Heart left ventricle (tissue), 16 donors: ENCODE measurements around the gene FADS3. TPM values are rescaled to one million over a fixed set of nuclear protein-coding genes. Genes with fewer than 3 reads are reported as not detected.

Experiments used
- ATAC-seq, 4 donors: fragments of 200-7000 bp; cut with Tn5 transposase; one replicate each; pipeline ENCODE4 v1.9.1; 2020 to 2022; ENCODE audit warnings: moderate library complexity in 4 of 4, mild to moderate bottlenecking in 3 of 4, moderate number of reproducible peaks in 1 of 4
- DNase-seq, 5 donors: peaks; one replicate each; pipeline ENCODE4 v3.0.0-alpha.2; 2020
- H3K27ac ChIP-seq, 12 donors: fragments of 200-600 bp; sonication (generic) in 4 of 12; one replicate each; pipeline versions ENCODE4 v1.5.0 to v1.8.0; 2016 to 2022; ENCODE audit warnings: mild to moderate bottlenecking in 2 of 12
- H3K27me3 ChIP-seq, 9 donors: fragments of 200-600 bp; sonication (generic) in 2 of 9; one replicate each; pipeline versions ENCODE4 v1.5.1 to v1.8.0; 2016 to 2022; ENCODE audit warnings: mild to moderate bottlenecking in 3 of 9
- H3K36me3 ChIP-seq, 9 donors: fragments of 200-600 bp; sonication (generic) in 2 of 9; one replicate each; pipeline versions ENCODE4 v1.5.0 to v1.8.0; 2018 to 2022; ENCODE audit warnings: mild to moderate bottlenecking in 2 of 9
- H3K4me1 ChIP-seq, 12 donors: fragments of 200-600 bp; sonication (generic) in 4 of 12; one replicate each; pipeline versions ENCODE4 v1.5.0 to v1.8.0; 2016 to 2022; ENCODE audit warnings: mild to moderate bottlenecking in 3 of 12
- H3K4me3 ChIP-seq, 12 donors: fragments of 200-600 bp; sonication (generic) in 4 of 12; one replicate each; pipeline versions ENCODE4 v1.5.0 to v1.8.0; 2017 to 2022; ENCODE audit warnings: mild to moderate bottlenecking in 9 of 12, moderate library complexity in 4 of 12
- H3K9me3 ChIP-seq, 12 donors: fragments of 200-600 bp; sonication (generic) in 4 of 12; one replicate each; pipeline versions ENCODE4 v1.5.0 to v1.8.0; 2016 to 2022; ENCODE audit warnings: mild to moderate bottlenecking in 1 of 12
- CTCF ChIP-seq, 12 donors: fragments of 200-600 bp; sonication (generic) in 4 of 12; IDR thresholded peaks; one replicate each; pipeline versions ENCODE4 v1.5.0 to v1.8.0; 2018 to 2022; ENCODE audit warnings: antibody characterized with exemption in 12 of 12, mild to moderate bottlenecking in 5 of 12
- POLR2A ChIP-seq, 2 donors: fragments of 450-650 bp; IDR thresholded peaks; one replicate each; pipeline ENCODE4 v1.6.1; 2017; ENCODE audit warnings: antibody characterized with exemption in 2 of 2, mild to moderate bottlenecking in 2 of 2, moderate library complexity in 2 of 2
- WGBS, 4 donors: extraction: QIAGEN DNeasy Blood & Tissue Kit in 2 of 4; methylation state at CpG; one replicate each; pipeline versions ENCODE4 v1.1.5 to v1.1.7; 2013 to 2018; 5-methylcytosine and 5-hydroxymethylcytosine counted together
- intact Hi-C, 10 donors: fragments of 100-400 bp; cut with DNase I; formaldehyde crosslinking; loops; one replicate each; pipeline versions ENCODE4 v1.11.1 to v1.14.2; 2022
- polyA plus RNA-seq, 2 donors: library from polyadenylated mRNA; stranded (reverse); fragments of 200-250 nt; gene quantifications; one replicate each; pipeline ENCODE4 v1.2.3, GENCODE V29; 2013
- total RNA-seq, 9 donors: library from RNA; depleted of rRNA in 2 of 9; stranded (reverse); fragments of >200 nt in 2 of 9; fragmentation: NEBNext Ultra II Directional in 3 of 9; extraction: Animal tissue kit (Norgen Biotek cat#: 25700) in 3 of 9; gene quantifications; one replicate each; pipeline versions ENCODE4 v1.1.0 to v1.2.4, GENCODE V29; 2016 to 2023
- donor health status: ischemic (EF 13 %, LVEDD 7.1; RV severe dilation, severe dysfunction).
- donor health status: healthy with polysubstance abuse.
- donor health status: DM: no; HTN: yes; CAD: no.
- donor health status: DM: no; HTN: no; CAD: no.
- donor health status: ischemic (EF 25% LVEDD 6.9; RV normal size, moderate dysfunction).
- donor health status: ischemic (EF 25% LVEDD 5.7; RV mildly dilated, moderate dysfunction).
- donor health status: healthy.
- donor health status: DM: yes; HTN: yes; CAD: no.
- donor health status: ischemic (EF 35%, LVEDD 5.7; RV mildly dilated, moderate dysfunction).
- donor health status: nonischemic (EF 11% LVEDD 7.7; RV severe dilation, severe dysfunction).
- donor health status: DM: yes; HTN: yes; CAD: no.
- donor health status: PGD.
- donor health status: ischemic (EF 29% LVEDD 5.4; RV normal size, mild dysfunction).
- donor health status: nonischemic (EF 23%, LVEDD 6.1; RV moderate dilation, normal function).

FADS3 gene
- total and polyA plus RNA-seq, 11 donors = 53.2 to 237 (median 79.6) TPM

GRCh38 chr11:61930933-61931332 is 39.6 kb upstream of the FADS3 start:
- no peaks in the 10 kb centered on the region for H3K4me1 ChIP-seq
- DNase-seq (no peak), ATAC-seq (no peak)
- WGBS, 4 donors = 86 to 91% (median 89%) methylated on average over 3 of the region's 3 CpGs
- H3K27ac ChIP-seq = no peak overlapping the region
- peaks cover 0 to 7% (median 0%) of the 10 kb centered on the region in 12 donors for H3K9me3 ChIP-seq
- no peaks in the 10 kb centered on the region for H3K36me3 ChIP-seq
- no peak for TF ChIP-seq POLR2A (IDR thresholded peaks at IDR 0.05)
- no peak for TF ChIP-seq CTCF (IDR thresholded peaks at IDR 0.05)
- no peak overlapping the region for H3K4me3 ChIP-seq
- intact Hi-C loops = no loop called here
- H3K27me3 ChIP-seq = no peaks in the 10 kb centered on the region

- DNase-seq (no peak), ATAC-seq (no peak)
- Histone ChIP-seq H3K4me1 (peaks cover 0 to 11% (median 5%) of the 10 kb centered on the region in 12 donors), H3K4me3 (no peak overlapping the region), H3K36me3 (no peaks in the 10 kb centered on the region), H3K27ac (no peak overlapping the region), H3K9me3 (no peaks in the 10 kb centered on the region), H3K27me3 (no peaks in the 10 kb centered on the region)
- TF ChIP-seq POLR2A (IDR thresholded peaks at IDR 0.05) = no peak
- no peak for TF ChIP-seq CTCF (IDR thresholded peaks at IDR 0.05)
- intact Hi-C loops = no loop called here
Observed at GRCh38 chr11:61928606-61929005, 37.3 kb upstream of the FADS3 start.

- ATAC-seq (no peak), DNase-seq (no peak)
- Histone ChIP-seq H3K4me1 (peaks cover 3 to 22% (median 16%) of the 10 kb centered on the region in 12 donors), H3K36me3 (no peaks in the 10 kb centered on the region), H3K27me3 (no peaks in the 10 kb centered on the region), H3K4me3 (no peak overlapping the region), H3K9me3 (no peaks in the 10 kb centered on the region), H3K27ac (no peak overlapping the region)
- intact Hi-C loops = no loop called here
- WGBS, 4 donors = 97 to 100% (median 99%) methylated on average over 1 of the region's 1 CpG
- TF ChIP-seq POLR2A (IDR thresholded peaks at IDR 0.05) (no peak), CTCF (IDR thresholded peaks at IDR 0.05) (no peak)
Observed at GRCh38 chr11:61927501-61927900, 36.2 kb upstream of the FADS3 start.

- intact Hi-C loops = no loop called here
- TF ChIP-seq CTCF (IDR thresholded peaks at IDR 0.05) = no peak
- TF ChIP-seq POLR2A (IDR thresholded peaks at IDR 0.05) = no peak
- WGBS, 4 donors = 90 to 99% (median 98%) methylated on average over 3 of the region's 3 CpGs
- Histone ChIP-seq H3K4me1 (peaks cover 3 to 32% (median 24%) of the 10 kb centered on the region in 12 donors), H3K27ac (no peak overlapping the region), H3K27me3 (no peaks in the 10 kb centered on the region), H3K36me3 (no peaks in the 10 kb centered on the region), H3K9me3 (no peaks in the 10 kb centered on the region), H3K4me3 (no peak overlapping the region)
- DNase-seq (no peak), ATAC-seq (no peak)
Observed at GRCh38 chr11:61926235-61926634, 34.9 kb upstream of the FADS3 start.
